GM12892 (cell line): ENCODE measurements around the gene FH.

ENCODE experiments used
- DNase-seq: peaks from one replicate; pipeline ENCODE4 v3.0.0; 2011; ENCODE audit not compliant: insufficient read length
- FAIRE-seq: peaks from 2 replicates; lab custom pipeline; 2011; peaks lifted over from hg19 to GRCh38; lab: Jason Lieb, UNC
- POLR2A ChIP-seq: IDR thresholded peaks from 2 replicates; pipeline ENCODE4 v1.6.1; 2011; ENCODE audit warnings: low read depth, low read length, control low read depth
- POLR2AphosphoS5 ChIP-seq: IDR thresholded peaks from 2 replicates; pipeline ENCODE4 v1.6.1; 2011; ENCODE audit warnings: low read depth, low read length, control low read depth
- TAF1 ChIP-seq: IDR thresholded peaks from 2 replicates; pipeline ENCODE4 v1.6.1; 2011; ENCODE audit warnings: low read depth, mild to moderate bottlenecking, control low read depth, low read length, borderline replicate concordance

The FH gene

DNA sequence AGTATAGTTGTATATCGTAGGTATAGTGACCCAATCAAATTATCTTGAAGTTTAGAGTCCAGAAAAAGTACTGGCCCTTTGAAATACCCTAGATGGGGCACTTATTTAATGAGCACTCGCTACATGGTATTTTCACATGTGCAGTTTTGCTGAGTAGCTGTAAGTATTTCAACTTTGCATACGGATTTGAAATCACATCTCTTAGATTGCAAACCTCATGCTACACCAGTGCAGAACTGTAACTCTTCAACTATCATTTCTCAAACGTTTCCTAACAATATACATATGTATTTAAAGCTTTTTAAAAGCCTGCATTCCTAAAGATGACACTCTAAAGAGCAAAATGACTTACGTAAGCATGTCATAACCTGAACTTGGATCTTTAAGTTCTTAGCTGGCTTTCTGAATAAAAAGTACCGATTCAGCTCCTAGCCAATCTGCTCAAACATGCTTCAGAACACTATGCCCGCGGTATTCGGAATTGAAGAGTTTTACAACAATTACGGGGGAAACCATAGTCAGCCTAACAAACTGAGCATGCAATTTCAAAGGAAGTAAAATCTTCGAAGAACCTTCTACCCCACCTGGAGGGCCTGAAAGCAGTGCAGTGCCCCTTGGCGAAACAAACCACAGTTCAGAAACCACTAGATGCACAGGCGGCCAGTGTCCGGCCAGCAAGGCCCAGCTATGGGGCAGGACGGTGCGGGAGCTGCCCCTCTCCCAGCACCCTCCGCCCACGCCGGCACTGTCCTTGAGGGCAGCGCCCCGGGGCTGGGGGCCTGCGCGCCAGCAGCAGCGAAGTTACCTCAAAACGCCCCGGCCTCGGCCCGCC lies 863 bp downstream of the FH start:
- FAIRE-seq (peak; percentile 58), DNase-seq (no peak)

DNA sequence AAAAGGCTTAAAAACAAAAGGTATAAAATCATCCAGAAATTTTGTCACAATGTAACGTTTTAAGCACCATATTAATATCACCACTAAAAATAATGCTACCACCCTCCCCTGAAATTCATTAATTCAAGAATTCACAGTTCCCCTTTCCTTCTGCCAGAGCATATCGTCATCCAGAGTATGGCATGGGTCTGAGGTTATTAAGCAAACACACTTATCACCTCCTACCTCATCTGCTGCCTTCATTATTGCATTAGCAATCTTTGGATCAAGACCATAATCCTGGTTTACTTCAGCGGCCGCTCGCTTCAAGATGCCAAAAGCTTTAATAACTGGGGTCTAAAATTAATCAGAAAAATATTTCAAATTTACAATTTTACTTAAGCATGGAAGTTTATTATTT lies 6.2 kb downstream of the FH start:
- FAIRE-seq: no peak
- TF ChIP-seq TAF1 (no peak), POLR2A (no peak), POLR2AphosphoS5 (no peak)
- DNase-seq: no peak

More for the DNA sequence above, 863 bp downstream of the FH start:
- TF ChIP-seq POLR2AphosphoS5: no peak
- TF ChIP-seq POLR2A: no peak

DNA sequence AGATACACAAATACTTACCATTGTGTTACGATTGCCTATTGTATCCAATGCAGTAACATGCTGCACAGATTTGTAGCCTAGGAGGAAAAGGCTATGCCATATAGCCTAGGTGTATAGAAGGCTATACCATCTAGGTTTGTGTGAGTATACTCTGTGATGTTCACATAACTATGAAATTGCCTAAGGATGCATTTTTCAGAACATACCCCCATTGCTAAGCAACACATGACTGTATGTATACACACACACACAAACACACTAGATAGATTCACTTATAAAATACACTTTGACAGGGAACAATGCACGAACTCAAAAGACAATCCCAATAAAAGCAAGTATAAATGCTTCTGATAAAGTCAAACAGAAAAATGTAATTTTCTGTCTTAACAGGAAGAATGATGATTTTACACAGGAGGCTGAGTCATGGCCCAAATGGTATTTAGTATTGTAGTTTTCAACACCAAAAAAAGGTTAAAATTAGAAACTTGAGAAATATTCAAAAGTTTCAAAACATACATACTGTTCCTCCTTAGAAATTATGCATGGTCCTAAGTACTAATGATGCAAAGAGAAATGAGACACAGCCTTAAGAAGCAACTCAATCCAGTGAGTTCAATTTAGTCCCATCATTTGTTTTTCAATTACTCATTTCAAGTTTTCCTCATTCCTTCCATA lies 12.2 kb downstream of the FH start:
- TF ChIP-seq POLR2A (no peak), TAF1 (no peak), POLR2AphosphoS5 (no peak)
- DNase-seq: no peak

DNA sequence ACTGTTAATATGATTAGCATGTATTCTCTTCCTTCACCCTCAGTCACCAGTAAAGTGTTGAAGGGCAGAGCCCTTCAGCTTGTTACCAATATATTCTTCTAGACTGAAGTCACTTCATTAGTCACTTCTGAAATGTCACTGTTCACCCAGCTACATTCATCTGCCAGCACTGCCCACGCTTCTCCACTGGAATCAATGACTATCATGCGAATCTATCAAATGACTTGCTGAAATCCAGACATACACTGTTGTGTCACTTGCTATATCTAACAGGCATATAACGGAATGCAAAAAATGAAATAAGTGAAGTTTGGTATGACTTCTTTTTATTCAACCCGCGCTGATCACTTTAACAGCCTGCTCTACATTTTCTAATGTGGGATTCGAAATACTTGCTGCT lies 16.1 kb downstream of the FH start:
- DNase-seq: no peak
- no peak for TF ChIP-seq POLR2A
- no peak for FAIRE-seq

More for the DNA sequence above, 12.2 kb downstream of the FH start:
- no peak for FAIRE-seq

DNA sequence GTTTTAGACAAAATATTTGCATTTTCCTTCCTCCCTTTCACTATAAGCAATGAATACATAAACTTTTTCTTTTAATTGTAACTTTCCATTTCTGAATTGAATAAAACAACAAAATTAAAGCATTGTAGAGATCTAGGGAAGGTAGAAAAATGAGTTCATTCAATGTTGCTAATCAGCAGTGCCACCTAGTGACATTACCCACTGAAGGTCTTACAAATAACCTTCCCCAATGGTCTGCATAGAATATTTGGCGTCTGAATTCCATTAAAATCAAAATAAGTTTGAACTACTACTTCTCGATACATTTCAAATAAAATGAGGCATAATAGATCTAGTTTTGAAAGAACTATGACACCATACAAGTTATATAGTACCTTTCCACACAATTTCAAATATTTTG lies 19.6 kb downstream of the FH start:
- DNase-seq (no peak), FAIRE-seq (no peak)
- TF ChIP-seq POLR2AphosphoS5: no peak

DNA sequence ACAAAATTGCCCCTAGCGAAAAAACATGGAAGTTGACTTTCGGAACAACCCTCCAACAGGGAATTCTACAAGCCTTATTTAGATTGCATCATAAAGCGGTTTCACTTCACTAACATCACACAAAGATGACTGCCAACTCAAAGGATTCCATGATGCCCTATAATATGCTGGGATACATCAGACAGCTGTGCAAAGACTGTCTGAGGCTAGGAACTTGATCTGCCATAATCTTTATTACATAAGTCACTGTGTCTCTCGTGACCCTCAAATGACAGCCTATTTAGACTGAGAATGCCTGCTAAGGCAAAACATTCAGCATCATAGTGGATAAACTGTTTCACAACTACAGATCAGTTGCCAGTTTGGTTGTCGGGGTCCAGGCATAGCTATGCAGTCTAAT lies 23.8 kb downstream of the FH start:
- DNase-seq: no peak
- FAIRE-seq: no peak

DNA sequence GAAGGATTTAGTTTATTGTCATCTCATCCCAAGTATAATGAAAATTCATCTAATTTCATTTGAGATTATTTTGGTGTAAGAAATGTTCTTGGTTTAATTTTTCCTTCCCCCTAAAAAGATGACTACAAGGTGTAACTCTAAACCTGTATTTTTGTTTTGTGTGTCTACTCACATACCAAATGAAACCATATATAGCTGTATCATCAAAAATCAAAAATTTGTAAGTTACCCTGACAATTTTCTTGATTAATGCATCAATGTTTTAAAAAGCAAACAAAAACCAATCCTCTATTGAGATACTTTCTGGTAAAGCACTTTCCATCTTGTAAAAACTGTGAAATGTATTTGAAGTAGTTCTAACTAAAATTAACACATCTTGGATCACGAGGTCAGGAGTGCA lies 30.8 kb downstream of the FH start:
- no peak for TF ChIP-seq POLR2A
- TF ChIP-seq TAF1: no peak
- no peak for TF ChIP-seq POLR2AphosphoS5
- no peak for DNase-seq
- FAIRE-seq: no peak

More for the DNA sequence above, 23.8 kb downstream of the FH start:
- TF ChIP-seq TAF1: no peak
- TF ChIP-seq POLR2AphosphoS5: no peak
- TF ChIP-seq POLR2A: no peak

DNA sequence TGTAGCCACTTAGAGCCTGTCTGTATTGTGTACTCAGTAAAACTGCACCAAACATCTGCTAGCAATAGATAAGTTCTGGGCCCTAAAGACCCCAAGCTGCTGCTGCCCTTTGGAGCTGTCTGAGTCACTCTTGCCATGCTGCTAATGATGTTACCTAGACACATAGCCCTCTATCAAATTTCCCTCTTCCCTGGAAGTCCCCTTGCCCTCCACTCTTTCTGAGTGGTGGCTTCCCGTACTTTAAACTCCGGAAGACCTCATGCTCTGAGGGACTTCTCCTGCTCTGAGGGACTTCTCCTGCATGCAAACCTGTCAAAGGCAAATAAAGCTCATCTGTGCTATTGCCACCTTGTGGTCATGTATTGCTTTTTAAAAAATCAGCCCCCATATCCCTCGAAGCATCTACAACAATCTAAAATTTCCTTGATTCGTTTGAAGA lies 34.0 kb downstream of the FH start:
- TF ChIP-seq TAF1 (no peak), POLR2AphosphoS5 (no peak), POLR2A (no peak)
- peak; percentile 92 for FAIRE-seq

DNA sequence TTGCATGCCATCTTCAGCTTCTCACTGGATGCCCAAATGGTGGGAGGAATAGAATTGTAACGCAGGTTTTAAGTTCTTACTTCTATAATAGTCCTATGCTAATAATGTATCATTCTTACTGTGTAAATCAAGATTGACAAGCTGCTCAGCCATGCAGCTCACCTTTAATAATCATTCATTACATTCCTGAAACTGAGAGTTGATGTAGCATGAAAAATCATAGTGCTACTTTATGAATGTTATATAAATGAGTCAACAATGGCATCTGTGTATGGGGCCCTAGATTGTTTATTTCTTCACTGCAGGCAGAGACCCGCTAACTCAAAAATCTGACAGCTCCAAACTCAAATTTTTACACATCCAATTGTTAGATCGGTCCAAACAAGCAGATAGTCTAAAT lies 34.4 kb downstream of the FH start:
- TF ChIP-seq POLR2AphosphoS5 (no peak), POLR2A (no peak), TAF1 (no peak)
- peak; percentile 74 for FAIRE-seq
- DNase-seq: no peak

More for the DNA sequence above, 34.0 kb downstream of the FH start:
- peak; percentile 5 for DNase-seq

DNA sequence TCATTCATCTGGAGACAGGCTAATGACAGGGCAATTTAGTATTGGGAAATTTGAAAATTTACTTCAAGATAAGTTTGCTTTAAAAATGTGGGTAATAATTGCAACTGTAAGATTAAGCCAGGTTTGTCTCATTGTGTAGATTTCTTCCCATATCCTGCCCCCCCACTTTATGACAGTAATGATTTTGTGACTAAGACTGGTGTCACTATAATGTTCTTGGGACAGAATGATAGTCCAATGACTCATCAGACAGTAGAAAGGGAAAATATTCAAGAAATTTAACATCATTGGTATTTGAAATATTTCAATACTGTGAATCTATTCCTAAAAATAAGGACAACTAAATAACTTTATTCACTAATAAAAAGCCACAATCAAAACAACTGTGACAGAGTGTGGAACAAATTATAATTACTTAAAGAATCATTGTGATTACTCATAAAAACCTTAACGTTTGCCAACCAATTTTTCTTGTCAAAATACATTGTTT lies 36.7 kb downstream of the FH start:
- FAIRE-seq (no peak), DNase-seq (no peak)
- TF ChIP-seq TAF1 (no peak), POLR2AphosphoS5 (no peak), POLR2A (no peak)

DNA sequence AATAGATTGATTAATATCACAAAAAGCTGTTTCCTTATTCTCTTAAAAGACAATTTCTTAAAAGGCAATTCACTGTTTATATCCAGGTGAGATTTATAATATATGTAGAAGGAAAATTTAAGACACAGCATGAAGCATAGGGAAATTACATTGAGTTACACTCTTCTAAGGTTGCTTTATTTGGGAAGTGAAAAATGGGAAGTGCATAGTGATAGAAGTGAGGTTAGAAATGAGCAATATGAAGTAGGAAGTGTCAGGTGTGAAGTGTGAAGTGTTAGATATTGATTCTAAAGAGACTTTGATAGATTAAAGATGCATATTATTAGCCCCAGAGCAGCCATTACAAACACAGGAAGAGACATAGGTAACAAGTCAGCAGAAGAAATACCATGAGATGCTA lies 40.3 kb downstream of the FH start:
- no peak for DNase-seq
- FAIRE-seq: no peak
- TF ChIP-seq POLR2A (no peak), POLR2AphosphoS5 (no peak), TAF1 (no peak)

DNA sequence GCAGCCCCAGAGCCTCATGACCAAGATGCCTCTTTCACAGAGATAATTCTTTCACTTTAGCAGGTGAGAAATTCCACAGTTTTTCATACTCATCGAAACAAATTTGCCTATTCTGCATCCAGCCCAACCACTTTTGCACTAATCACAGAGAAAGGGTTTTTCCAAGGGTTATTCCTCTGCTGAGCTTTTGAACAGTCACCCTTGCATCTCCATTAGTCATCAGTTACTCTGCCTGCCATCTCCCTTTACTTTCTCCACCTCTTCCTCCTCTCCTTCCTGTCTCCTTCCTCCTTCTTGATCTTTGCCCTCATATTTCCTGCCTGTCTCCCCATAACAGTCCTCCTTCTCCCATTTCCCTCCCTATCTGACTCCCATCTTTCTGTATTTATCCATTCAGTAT lies 43.9 kb downstream of the FH start:
- no peak for DNase-seq
- TF ChIP-seq POLR2AphosphoS5 (no peak), POLR2A (no peak), TAF1 (no peak)

More for the DNA sequence above, 43.9 kb downstream of the FH start:
- no peak for FAIRE-seq
